ENCODE measurements around the gene PRKG1. TPM values are rescaled to one million over a fixed set of nuclear protein-coding genes. Genes with fewer than 3 reads are reported as not detected.
"Not testable (repeated sequence)": the region's sequence is repeated elsewhere in the genome, so short reads cannot be mapped to it uniquely, and the experiment has no call there.

PRKG1 gene
- total RNA-seq, 1 donor from 2014 or later: 0.17 TPM

GRCh38 chr10:52032681-52033629, 958.7 kb downstream of the PRKG1 start:
- no peak overlapping the region for H3K4me3 ChIP-seq (ENCODE audit: low read depth, low read length)
- DNase-seq (ENCODE audit: low read depth): no peak
- no peak for TF ChIP-seq CTCF (conservative IDR thresholded peaks at IDR 0.05; ENCODE audit: low read depth, low read length)

- DNase-seq (ENCODE audit: low read depth); H3K4me3 ChIP-seq (ENCODE audit: low read depth, low read length): not testable (repeated sequence)
Observed at GRCh38 chr10:52039002-52039793, 964.9 kb downstream of the PRKG1 start.

DNA sequence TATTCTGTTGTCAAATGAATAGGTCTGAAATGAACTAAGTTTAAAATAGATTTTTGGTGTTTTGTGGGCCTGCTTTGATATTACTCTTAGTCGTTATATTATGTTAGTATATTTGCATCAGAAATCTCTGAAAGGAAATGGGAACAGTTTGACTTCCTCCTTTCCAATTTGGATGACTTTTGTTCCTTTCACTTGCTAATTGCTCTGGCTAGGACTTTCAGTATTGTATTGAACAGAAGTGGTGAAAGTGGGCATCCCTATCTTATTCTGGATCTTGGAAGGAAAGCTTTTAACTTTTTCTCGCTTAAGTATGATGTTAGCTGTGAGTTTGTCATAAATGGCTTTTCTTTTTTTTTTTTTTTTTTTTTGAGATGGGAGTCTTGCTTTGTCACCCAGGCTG, 966.2 kb downstream of the PRKG1 start:
- no peak for DNase-seq (ENCODE audit: low read depth)
- H3K4me3 ChIP-seq (ENCODE audit: low read depth, low read length): no peak overlapping the region
- TF ChIP-seq CTCF (conservative IDR thresholded peaks at IDR 0.05; ENCODE audit: low read depth, low read length): no peak

GRCh38 chr10:52043811-52044210, 969.5 kb downstream of the PRKG1 start:
- TF ChIP-seq CTCF (conservative IDR thresholded peaks at IDR 0.05; ENCODE audit: low read depth, low read length): no peak
- DNase-seq (ENCODE audit: low read depth): no peak
- H3K4me3 ChIP-seq (ENCODE audit: low read depth, low read length): no peak overlapping the region

DNA sequence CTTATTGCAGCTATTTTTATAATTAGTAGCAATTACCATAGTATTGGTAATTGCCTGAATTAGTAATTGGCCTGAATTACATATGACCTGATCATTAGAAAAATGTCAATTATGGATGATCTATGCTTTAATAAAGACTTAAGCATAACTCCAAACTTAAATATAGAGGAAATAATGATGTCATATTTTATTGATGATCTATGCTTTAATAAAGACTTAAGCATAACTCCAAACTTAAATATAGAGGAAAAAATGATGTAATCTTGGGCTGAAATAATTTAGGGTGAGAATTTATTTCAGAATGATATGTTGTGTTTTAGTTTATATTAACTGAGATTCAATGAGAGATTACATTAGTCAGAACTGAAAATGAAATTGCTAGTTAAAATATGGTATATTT, 973.8 kb downstream of the PRKG1 start:
- no peak overlapping the region for H3K4me3 ChIP-seq (ENCODE audit: low read depth, low read length)
- TF ChIP-seq CTCF (conservative IDR thresholded peaks at IDR 0.05; ENCODE audit: low read depth, low read length): no peak
- no peak for DNase-seq (ENCODE audit: low read depth)

DNA sequence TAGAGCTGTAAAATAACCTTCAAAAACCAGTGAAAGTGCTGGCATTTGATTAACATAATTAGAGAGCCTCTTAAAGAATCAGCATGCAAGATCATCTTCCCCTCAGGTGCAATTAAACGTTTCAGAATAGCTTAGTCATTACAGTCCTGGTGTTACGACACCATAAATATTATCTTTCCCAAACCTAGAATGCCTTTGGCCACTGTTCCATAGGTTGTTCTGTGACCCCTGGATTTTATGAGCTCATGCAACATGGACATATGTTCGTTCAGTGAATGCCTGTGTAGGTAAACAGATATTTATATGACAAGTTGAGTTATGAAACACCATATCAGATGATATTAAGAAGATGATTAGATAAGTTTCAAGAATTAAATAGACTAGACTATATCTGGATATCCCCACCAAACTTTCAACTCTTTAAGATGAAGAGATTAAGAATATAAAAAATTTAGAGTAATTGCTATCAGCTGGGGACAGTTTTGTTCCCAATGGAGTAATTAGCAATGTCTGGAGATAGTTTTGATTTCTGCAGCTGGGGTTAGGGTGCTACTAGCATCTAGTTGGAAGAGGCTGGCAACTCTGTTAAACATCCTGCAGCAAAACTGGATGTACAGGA, 976.3 kb downstream of the PRKG1 start:
- no peak for TF ChIP-seq CTCF (conservative IDR thresholded peaks at IDR 0.05; ENCODE audit: low read depth, low read length)
- H3K4me3 ChIP-seq (ENCODE audit: low read depth, low read length): no peak overlapping the region
- no peak for DNase-seq (ENCODE audit: low read depth)

DNA sequence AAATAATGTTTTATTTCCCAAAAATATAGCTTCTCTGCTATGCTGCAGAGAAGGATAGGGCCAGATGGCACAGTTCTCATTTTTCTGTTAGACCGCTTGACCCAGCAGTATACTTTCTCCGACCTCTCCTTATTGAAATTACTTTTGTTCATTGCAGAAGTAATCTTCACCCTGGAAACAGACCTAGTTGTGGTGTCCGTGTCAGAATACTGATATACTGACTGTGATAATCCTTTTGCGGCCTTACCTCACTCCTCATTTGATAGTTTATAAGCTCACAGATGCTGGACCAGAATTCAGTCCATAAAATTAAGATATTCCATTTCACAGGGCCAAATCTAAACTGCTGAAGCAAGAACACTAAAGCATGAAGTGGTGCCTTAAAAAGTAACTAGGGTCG, 979.2 kb downstream of the PRKG1 start:
- no peak for DNase-seq (ENCODE audit: low read depth)
- no peak overlapping the region for H3K4me3 ChIP-seq (ENCODE audit: low read depth, low read length)
- TF ChIP-seq CTCF (conservative IDR thresholded peaks at IDR 0.05; ENCODE audit: low read depth, low read length): no peak

Data from epithelial cell of proximal tubule (primary cell).